Loucy (cell line): ENCODE measurements around the gene SLC16A10.

ENCODE experiments used
- EZH2phosphoT487 ChIP-seq: fragments of 200-600 bp; IDR thresholded peaks from 2 replicates; pipeline ENCODE4 v1.6.1; 2018; ENCODE audit warnings: antibody characterized with exemption, mild to moderate bottlenecking, moderate library complexity, borderline replicate concordance
- TF ChIP-seq, protein P1 (sequence below): fragments of 200-600 bp; sonication (generic); conservative IDR thresholded peaks from 2 replicates; pipeline ENCODE4 v1.5.1; 2014; ENCODE audit warnings: mild to moderate bottlenecking, antibody characterized with exemption, low read length

DNA sequence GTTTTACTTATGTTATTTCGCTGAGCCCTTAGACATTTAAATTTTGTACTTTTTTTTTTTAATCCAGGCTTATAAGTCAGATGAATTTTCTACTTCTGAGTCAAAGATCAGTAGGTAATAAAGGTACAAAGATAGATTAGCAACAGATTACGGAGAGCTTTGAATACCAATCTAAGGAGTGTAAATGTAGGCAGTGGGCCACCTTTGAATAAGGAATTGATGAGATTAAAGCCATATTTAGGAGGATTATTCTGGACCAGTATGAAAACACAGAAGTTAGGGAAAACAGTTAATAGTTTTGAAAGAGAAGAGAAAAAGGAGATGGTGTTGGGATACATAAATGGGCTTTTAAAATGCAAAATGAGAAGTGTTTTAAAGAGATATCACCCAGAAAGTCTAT, 117.6 kb downstream of the SLC16A10 start:
- TF ChIP-seq, protein P1, sequence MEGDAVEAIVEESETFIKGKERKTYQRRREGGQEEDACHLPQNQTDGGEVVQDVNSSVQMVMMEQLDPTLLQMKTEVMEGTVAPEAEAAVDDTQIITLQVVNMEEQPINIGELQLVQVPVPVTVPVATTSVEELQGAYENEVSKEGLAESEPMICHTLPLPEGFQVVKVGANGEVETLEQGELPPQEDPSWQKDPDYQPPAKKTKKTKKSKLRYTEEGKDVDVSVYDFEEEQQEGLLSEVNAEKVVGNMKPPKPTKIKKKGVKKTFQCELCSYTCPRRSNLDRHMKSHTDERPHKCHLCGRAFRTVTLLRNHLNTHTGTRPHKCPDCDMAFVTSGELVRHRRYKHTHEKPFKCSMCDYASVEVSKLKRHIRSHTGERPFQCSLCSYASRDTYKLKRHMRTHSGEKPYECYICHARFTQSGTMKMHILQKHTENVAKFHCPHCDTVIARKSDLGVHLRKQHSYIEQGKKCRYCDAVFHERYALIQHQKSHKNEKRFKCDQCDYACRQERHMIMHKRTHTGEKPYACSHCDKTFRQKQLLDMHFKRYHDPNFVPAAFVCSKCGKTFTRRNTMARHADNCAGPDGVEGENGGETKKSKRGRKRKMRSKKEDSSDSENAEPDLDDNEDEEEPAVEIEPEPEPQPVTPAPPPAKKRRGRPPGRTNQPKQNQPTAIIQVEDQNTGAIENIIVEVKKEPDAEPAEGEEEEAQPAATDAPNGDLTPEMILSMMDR: no peak
- no peak for TF ChIP-seq EZH2phosphoT487
